Suprapubic skin (tissue), 4 donors: Measurements from ENCODE around the gene FEV. TPM values are rescaled to one million over a fixed set of nuclear protein-coding genes. Genes with fewer than 3 reads are reported as not detected.

ENCODE experiments used
- DNase-seq, 2 donors: peaks; one replicate each; pipeline ENCODE4 v3.0.0-alpha.2; 2019; ENCODE audit warnings: low spot score in 2 of 2
- H3K27ac ChIP-seq: fragments of 200-600 bp; sonication (generic); one replicate; pipeline ENCODE4 v1.5.1; 2019
- H3K27me3 ChIP-seq: fragments of 200-600 bp; sonication (generic); one replicate; pipeline ENCODE4 v1.5.1; 2019
- H3K36me3 ChIP-seq: fragments of 200-600 bp; sonication (generic); one replicate; pipeline ENCODE4 v1.5.1; 2019
- H3K4me1 ChIP-seq: fragments of 200-600 bp; sonication (generic); one replicate; pipeline ENCODE4 v1.5.1; 2019
- H3K4me3 ChIP-seq: fragments of 200-600 bp; sonication (generic); one replicate; pipeline ENCODE4 v1.5.1; 2019; ENCODE audit warnings: mild to moderate bottlenecking
- H3K9me3 ChIP-seq: fragments of 200-600 bp; sonication (generic); one replicate; pipeline ENCODE4 v1.5.1; 2019
- CTCF ChIP-seq, 2 donors: fragments of 200-600 bp in 1 of 2; fragments of 450-650 bp in 1 of 2; sonication (generic) in 1 of 2; IDR thresholded peaks; one replicate each; pipeline ENCODE4 v1.5.1; 2016 to 2019; ENCODE audit warnings: antibody characterized with exemption in 2 of 2, mild to moderate bottlenecking in 1 of 2, moderate library complexity in 1 of 2
- EP300 ChIP-seq: sonication (generic); formaldehyde crosslinking; IDR thresholded peaks from one replicate; pipeline ENCODE4 v1.6.1; 2017; ENCODE audit warnings: antibody characterized with exemption
- POLR2A ChIP-seq, 2 donors: fragments of 450-650 bp; IDR thresholded peaks; one replicate each; pipeline ENCODE4 v1.6.1; 2017; ENCODE audit warnings: antibody characterized with exemption in 2 of 2, mild to moderate bottlenecking in 2 of 2, moderate library complexity in 2 of 2
- POLR2AphosphoS5 ChIP-seq, 3 donors: sonication (generic); formaldehyde crosslinking; IDR thresholded peaks; one replicate each; pipeline ENCODE4 v1.6.1; 2017; ENCODE audit warnings: antibody characterized with exemption in 3 of 3
- WGBS: methylation state at CpG from one replicate; pipeline ENCODE4 v1.1.5; 2018; 5-methylcytosine and 5-hydroxymethylcytosine counted together
- total RNA-seq, 4 donors: library from RNA; depleted of rRNA; stranded (reverse); fragments of >200 nt; gene quantifications; one replicate each; pipeline ENCODE4 v1.1.0, GENCODE V29; 2016

FEV gene
- total RNA-seq, 4 donors from 2014 or later, result not detected

GRCh38 chr2:218999881-219000568 lies 15.0 kb upstream of the FEV start:
- no peak overlapping the region for H3K27ac ChIP-seq
- no peaks in the 10 kb centered on the region for H3K36me3 ChIP-seq
- peaks cover 35% of the 10 kb centered on the region for H3K4me1 ChIP-seq

GRCh38 chr2:218999021-218999880 lies 14.3 kb upstream of the FEV start:
- Histone ChIP-seq H3K36me3 (no peaks in the 10 kb centered on the region), H3K27ac (no peak overlapping the region), H3K4me1 (peaks cover 35% of the 10 kb centered on the region), H3K27me3 (peaks cover 91% of the 10 kb centered on the region), H3K9me3 (no peaks in the 10 kb centered on the region), H3K4me3 (no peak overlapping the region)
- TF ChIP-seq CTCF (IDR thresholded peaks at IDR 0.05), result no peak
- TF ChIP-seq EP300, result no peak
- TF ChIP-seq POLR2AphosphoS5 (IDR thresholded peaks at IDR 0.05), result no peak
- no peak for TF ChIP-seq POLR2A (IDR thresholded peaks at IDR 0.05)
- DNase-seq, result no peak
- 63% methylated on average over 9 of the region's 10 CpGs for WGBS

More at GRCh38 chr2:218999881-219000568, 15.0 kb upstream of the FEV start:
- 30% methylated on average over 6 of the region's 9 CpGs for WGBS
- Histone ChIP-seq H3K4me3 (no peak overlapping the region), H3K9me3 (no peaks in the 10 kb centered on the region), H3K27me3 (peaks cover 91% of the 10 kb centered on the region)
- TF ChIP-seq EP300, result no peak
- TF ChIP-seq CTCF (IDR thresholded peaks at IDR 0.05), result no peak
- no peak for TF ChIP-seq POLR2A (IDR thresholded peaks at IDR 0.05)
- TF ChIP-seq POLR2AphosphoS5 (IDR thresholded peaks at IDR 0.05), result no peak
- DNase-seq, result no peak

- Histone ChIP-seq H3K4me3 (no peak overlapping the region), H3K36me3 (no peaks in the 10 kb centered on the region), H3K9me3 (no peaks in the 10 kb centered on the region), H3K27ac (no peak overlapping the region), H3K4me1 (peaks cover 42% of the 10 kb centered on the region), H3K27me3 (peaks cover 91% of the 10 kb centered on the region)
- TF ChIP-seq EP300 (no peak), POLR2AphosphoS5 (IDR thresholded peaks at IDR 0.05) (no peak), CTCF (IDR thresholded peaks at IDR 0.05) (no peak), POLR2A (IDR thresholded peaks at IDR 0.05) (no peak)
- no peak for DNase-seq
- 69% methylated on average over 12 of the region's 12 CpGs for WGBS
These were observed 13.5 kb upstream of the FEV start for GRCh38 chr2:218998414-218999002.

GRCh38 chr2:218997731-218998130 lies 12.7 kb upstream of the FEV start:
- peaks cover 91% of the 10 kb centered on the region for H3K27me3 ChIP-seq

More at GRCh38 chr2:218997731-218998130, 12.7 kb upstream of the FEV start:
- 20% methylated on average over 2 of the region's 2 CpGs for WGBS
- H3K36me3 ChIP-seq, result no peaks in the 10 kb centered on the region
- no peak overlapping the region for H3K4me3 ChIP-seq
- DNase-seq, result no peak
- TF ChIP-seq EP300 (no peak), POLR2AphosphoS5 (IDR thresholded peaks at IDR 0.05) (no peak), POLR2A (IDR thresholded peaks at IDR 0.05) (no peak), CTCF (IDR thresholded peaks at IDR 0.05) (no peak)
- H3K4me1 ChIP-seq, result peaks cover 44% of the 10 kb centered on the region
- no peaks in the 10 kb centered on the region for H3K9me3 ChIP-seq
- no peak overlapping the region for H3K27ac ChIP-seq
